ENCODE data around the gene LYSMD4.

- TF ChIP-seq EZH2 (IDR thresholded peaks at IDR 0.05; ENCODE audit: borderline replicate concordance, control insufficient read depth, low read depth, low read length): no peak
- no peak for TF ChIP-seq E4F1 (IDR thresholded peaks at IDR 0.05; ENCODE audit: borderline replicate concordance, partially characterized antibody)
- TF ChIP-seq REST (IDR thresholded peaks at IDR 0.05; ENCODE audit: low read depth, low read length): no peak
- TF ChIP-seq CTCF (IDR thresholded peaks at IDR 0.05 in 2 of 3, conservative IDR thresholded peaks at IDR 0.05 in 1 of 3; ENCODE audit: control insufficient read depth in 2 of 3, extremely low read depth in 1 of 3, insufficient read depth in 1 of 3, low read depth in 3 of 3, low read length in 3 of 3): no peak
Observed at GRCh38 chr15:99692825-99693224, 40.4 kb downstream of the LYSMD4 start.
